ENCODE results near the gene MUC3A.
"Not testable (repeated sequence)": the region's sequence is repeated elsewhere in the genome, so short reads cannot be mapped to it uniquely, and the experiment has no call there.

MUC3A gene

DNA sequence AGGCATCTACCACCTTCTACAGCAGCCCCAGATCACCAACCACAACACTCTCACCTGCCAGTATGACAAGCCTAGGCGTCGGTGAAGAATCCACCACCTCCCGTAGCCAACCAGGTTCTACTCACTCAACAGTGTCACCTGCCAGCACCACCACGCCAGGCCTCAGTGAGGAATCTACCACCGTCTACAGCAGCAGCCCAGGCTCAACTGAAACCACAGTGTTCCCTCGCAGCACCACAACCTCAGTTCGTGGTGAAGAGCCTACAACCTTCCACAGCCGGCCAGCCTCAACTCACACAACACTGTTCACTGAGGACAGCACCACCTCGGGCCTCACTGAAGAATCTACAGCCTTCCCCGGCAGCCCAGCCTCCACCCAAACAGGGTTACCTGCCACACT lies 49.2 kb downstream of the MUC3A start:
- H2BK5ac ChIP-seq (ENCODE audit: low read depth, low read length, poor library complexity, severe bottlenecking); H3K27ac ChIP-seq (ENCODE audit: low read length, poor library complexity, severe bottlenecking); H3K79me1 ChIP-seq (replicated peaks; ENCODE audit: low read length, poor library complexity, severe bottlenecking); H3K36me3 ChIP-seq (ENCODE audit: control insufficient read depth in 1 of 2, insufficient read depth in 2 of 2, low read depth in 1 of 2, low read length in 2 of 2); H4K91ac ChIP-seq (ENCODE audit: low read length); DNase-seq; H3K4me1 ChIP-seq (ENCODE audit: control insufficient read depth, insufficient read depth, low read depth, low read length); H4K8ac ChIP-seq (ENCODE audit: low read length); H2BK15ac ChIP-seq (ENCODE audit: low read depth, poor library complexity, severe bottlenecking); H2AFZ ChIP-seq (ENCODE audit: low read depth, low read length); H3K4me2 ChIP-seq (ENCODE audit: low read length, poor library complexity, severe bottlenecking); H3K4ac ChIP-seq (ENCODE audit: low read depth in 1 of 2, low read length in 2 of 2); H3K9ac ChIP-seq (ENCODE audit: low read length); H3K23ac ChIP-seq (ENCODE audit: low read length in 2 of 2); H3K18ac ChIP-seq (ENCODE audit: low read depth in 1 of 2, low read length in 2 of 2); H2AK5ac ChIP-seq (ENCODE audit: low read length, severe bottlenecking); H3K9me3 ChIP-seq (ENCODE audit: control insufficient read depth, low read length); H3K14ac ChIP-seq (ENCODE audit: low read length in 2 of 2); H3K4me3 ChIP-seq (ENCODE audit: insufficient read depth in 1 of 2, low read depth in 1 of 2, low read length in 2 of 2); H3K27me3 ChIP-seq (ENCODE audit: control insufficient read depth in 1 of 2, insufficient read depth in 1 of 2, low read length in 2 of 2); H2BK12ac ChIP-seq (ENCODE audit: low read length in 2 of 2); H2BK120ac ChIP-seq (ENCODE audit: low read depth, low read length): not testable (repeated sequence)
- WGBS, result no CpG with 5 or more reads among the region's 10 CpGs

DNA sequence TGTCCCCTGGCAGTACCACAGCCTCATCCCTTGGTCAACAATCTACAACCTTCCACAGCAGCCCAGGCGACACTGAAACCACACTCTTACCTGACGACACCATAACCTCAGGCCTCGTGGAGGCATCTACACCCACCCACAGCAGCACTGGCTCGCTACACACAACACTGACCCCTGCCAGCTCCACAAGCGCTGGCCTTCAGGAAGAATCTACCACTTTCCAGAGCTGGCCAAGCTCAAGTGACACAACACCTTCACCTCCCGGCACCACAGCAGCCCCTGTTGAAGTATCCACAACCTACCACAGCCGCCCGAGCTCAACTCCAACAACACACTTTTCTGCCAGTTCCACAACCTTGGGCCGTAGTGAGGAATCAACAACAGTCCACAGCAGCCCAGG lies 50.0 kb downstream of the MUC3A start:
- not testable (repeated sequence) for H3K4me3 ChIP-seq (ENCODE audit: insufficient read depth in 1 of 2, low read depth in 1 of 2, low read length in 2 of 2); H2BK120ac ChIP-seq (ENCODE audit: low read depth, low read length); H2BK15ac ChIP-seq (ENCODE audit: low read depth, poor library complexity, severe bottlenecking); H3K9me3 ChIP-seq (ENCODE audit: control insufficient read depth, low read length); H3K4me1 ChIP-seq (ENCODE audit: control insufficient read depth, insufficient read depth, low read depth, low read length); H2AK5ac ChIP-seq (ENCODE audit: low read length, severe bottlenecking); H3K4me2 ChIP-seq (ENCODE audit: low read length, poor library complexity, severe bottlenecking); H2AFZ ChIP-seq (ENCODE audit: low read depth, low read length); H2BK5ac ChIP-seq (ENCODE audit: low read depth, low read length, poor library complexity, severe bottlenecking); H3K27me3 ChIP-seq (ENCODE audit: control insufficient read depth in 1 of 2, insufficient read depth in 1 of 2, low read length in 2 of 2); H3K18ac ChIP-seq (ENCODE audit: low read depth in 1 of 2, low read length in 2 of 2); H3K23ac ChIP-seq (ENCODE audit: low read length in 2 of 2); H3K36me3 ChIP-seq (ENCODE audit: control insufficient read depth in 1 of 2, insufficient read depth in 2 of 2, low read depth in 1 of 2, low read length in 2 of 2); H4K91ac ChIP-seq (ENCODE audit: low read length); H3K14ac ChIP-seq (ENCODE audit: low read length in 2 of 2); H2BK12ac ChIP-seq (ENCODE audit: low read length in 2 of 2); H3K9ac ChIP-seq (ENCODE audit: low read length); H3K27ac ChIP-seq (ENCODE audit: low read length, poor library complexity, severe bottlenecking); H3K4ac ChIP-seq (ENCODE audit: low read depth in 1 of 2, low read length in 2 of 2); H4K8ac ChIP-seq (ENCODE audit: low read length); H3K79me1 ChIP-seq (replicated peaks; ENCODE audit: low read length, poor library complexity, severe bottlenecking); DNase-seq
- WGBS, result no CpG with 5 or more reads among the region's 9 CpGs

DNA sequence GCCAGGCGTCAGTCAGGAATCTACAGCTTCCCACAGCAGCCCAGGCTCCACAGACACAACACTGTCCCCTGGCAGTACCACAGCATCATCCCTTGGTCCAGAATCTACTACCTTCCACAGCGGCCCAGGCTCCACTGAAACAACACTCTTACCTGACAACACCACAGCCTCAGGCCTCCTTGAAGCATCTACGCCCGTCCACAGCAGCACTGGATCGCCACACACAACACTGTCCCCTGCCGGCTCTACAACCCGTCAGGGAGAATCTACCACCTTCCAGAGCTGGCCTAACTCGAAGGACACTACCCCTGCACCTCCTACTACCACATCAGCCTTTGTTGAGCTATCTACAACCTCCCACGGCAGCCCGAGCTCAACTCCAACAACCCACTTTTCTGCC lies 50.7 kb downstream of the MUC3A start:
- H3K4me1 ChIP-seq (ENCODE audit: control insufficient read depth, insufficient read depth, low read depth, low read length); H3K27me3 ChIP-seq (ENCODE audit: control insufficient read depth in 1 of 2, insufficient read depth in 1 of 2, low read length in 2 of 2); DNase-seq; H3K4me3 ChIP-seq (ENCODE audit: insufficient read depth in 1 of 2, low read depth in 1 of 2, low read length in 2 of 2); H3K4me2 ChIP-seq (ENCODE audit: low read length, poor library complexity, severe bottlenecking); H3K27ac ChIP-seq (ENCODE audit: low read length, poor library complexity, severe bottlenecking); H3K18ac ChIP-seq (ENCODE audit: low read depth in 1 of 2, low read length in 2 of 2); H2BK15ac ChIP-seq (ENCODE audit: low read depth, poor library complexity, severe bottlenecking); H4K8ac ChIP-seq (ENCODE audit: low read length); H2AFZ ChIP-seq (ENCODE audit: low read depth, low read length); H4K91ac ChIP-seq (ENCODE audit: low read length); H3K14ac ChIP-seq (ENCODE audit: low read length in 2 of 2); H3K9me3 ChIP-seq (ENCODE audit: control insufficient read depth, low read length); H2AK5ac ChIP-seq (ENCODE audit: low read length, severe bottlenecking); H3K36me3 ChIP-seq (ENCODE audit: control insufficient read depth in 1 of 2, insufficient read depth in 2 of 2, low read depth in 1 of 2, low read length in 2 of 2); H3K9ac ChIP-seq (ENCODE audit: low read length); H2BK120ac ChIP-seq (ENCODE audit: low read depth, low read length); H3K79me1 ChIP-seq (replicated peaks; ENCODE audit: low read length, poor library complexity, severe bottlenecking); H3K4ac ChIP-seq (ENCODE audit: low read depth in 1 of 2, low read length in 2 of 2); H2BK12ac ChIP-seq (ENCODE audit: low read length in 2 of 2); H3K23ac ChIP-seq (ENCODE audit: low read length in 2 of 2); H2BK5ac ChIP-seq (ENCODE audit: low read depth, low read length, poor library complexity, severe bottlenecking): not testable (repeated sequence)
- 100% methylated on average over 3 of the region's 10 CpGs for WGBS

DNA sequence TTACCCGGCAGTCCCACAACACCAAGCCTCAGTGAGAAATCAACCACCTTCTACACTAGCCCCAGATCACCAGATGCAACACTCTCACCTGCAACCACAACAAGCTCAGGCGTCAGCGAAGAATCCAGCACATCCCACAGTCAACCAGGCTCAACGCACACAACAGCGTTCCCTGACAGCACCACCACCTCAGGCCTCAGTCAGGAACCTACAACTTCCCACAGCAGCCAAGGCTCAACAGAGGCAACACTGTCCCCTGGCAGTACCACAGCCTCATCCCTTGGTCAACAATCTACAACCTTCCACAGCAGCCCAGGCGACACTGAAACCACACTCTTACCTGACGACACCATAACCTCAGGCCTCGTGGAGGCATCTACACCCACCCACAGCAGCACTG lies 53.0 kb downstream of the MUC3A start:
- not testable (repeated sequence) for H3K4me1 ChIP-seq (ENCODE audit: control insufficient read depth, insufficient read depth, low read depth, low read length); H2BK5ac ChIP-seq (ENCODE audit: low read depth, low read length, poor library complexity, severe bottlenecking); H2BK12ac ChIP-seq (ENCODE audit: low read length in 2 of 2); H3K36me3 ChIP-seq (ENCODE audit: control insufficient read depth in 1 of 2, insufficient read depth in 2 of 2, low read depth in 1 of 2, low read length in 2 of 2); H3K18ac ChIP-seq (ENCODE audit: low read depth in 1 of 2, low read length in 2 of 2); H3K9me3 ChIP-seq (ENCODE audit: control insufficient read depth, low read length); H2BK15ac ChIP-seq (ENCODE audit: low read depth, poor library complexity, severe bottlenecking); H2AFZ ChIP-seq (ENCODE audit: low read depth, low read length); H3K79me1 ChIP-seq (replicated peaks; ENCODE audit: low read length, poor library complexity, severe bottlenecking); H3K14ac ChIP-seq (ENCODE audit: low read length in 2 of 2); H2BK120ac ChIP-seq (ENCODE audit: low read depth, low read length); H3K27ac ChIP-seq (ENCODE audit: low read length, poor library complexity, severe bottlenecking); H4K8ac ChIP-seq (ENCODE audit: low read length); DNase-seq; H3K4me2 ChIP-seq (ENCODE audit: low read length, poor library complexity, severe bottlenecking); H3K4me3 ChIP-seq (ENCODE audit: insufficient read depth in 1 of 2, low read depth in 1 of 2, low read length in 2 of 2); H3K4ac ChIP-seq (ENCODE audit: low read depth in 1 of 2, low read length in 2 of 2); H4K91ac ChIP-seq (ENCODE audit: low read length); H3K9ac ChIP-seq (ENCODE audit: low read length); H3K23ac ChIP-seq (ENCODE audit: low read length in 2 of 2); H2AK5ac ChIP-seq (ENCODE audit: low read length, severe bottlenecking)
- no CpG with 5 or more reads among the region's 8 CpGs for WGBS
- H3K27me3 ChIP-seq (ENCODE audit: control insufficient read depth in 1 of 2, insufficient read depth in 1 of 2, low read length in 2 of 2), result peaks cover 8 to 19% of the 10 kb centered on the region in 2 experiments

Data from mesenchymal stem cell (in vitro differentiated cells and primary cell).